Psoas muscle (tissue), 8 donors: ENCODE data around the gene KASH5. TPM values are rescaled to one million over a fixed set of nuclear protein-coding genes. Genes with fewer than 3 reads are reported as not detected.

Experiments
- ATAC-seq, 4 donors: fragments of 200-7000 bp; cut with Tn5 transposase; one replicate each; pipeline ENCODE4 v1.9.1; 2020; ENCODE audit warnings: moderate library complexity in 3 of 4, mild to moderate bottlenecking in 2 of 4
- DNase-seq, 2 donors: peaks; one replicate each; pipeline ENCODE4 v3.0.0-alpha.2; 2020
- H3K27ac ChIP-seq: fragments of 200-600 bp; one replicate; pipeline ENCODE4 v1.8.0; 2022
- H3K27me3 ChIP-seq, 3 donors: fragments of 200-600 bp in 1 of 3; one replicate each; pipeline versions ENCODE4 v1.6.1 to v1.8.0; 2013 to 2022; ENCODE audit warnings: low read length in 2 of 3, mild to moderate bottlenecking in 2 of 3, moderate library complexity in 1 of 3; ENCODE audit not compliant: insufficient read depth in 3 of 3
- H3K36me3 ChIP-seq, 2 donors: fragments of 200-600 bp in 1 of 2; one replicate each; pipeline versions ENCODE4 v1.6.1 to v1.8.0; 2013 to 2022; ENCODE audit warnings: low read depth in 1 of 2, mild to moderate bottlenecking in 1 of 2, moderate library complexity in 1 of 2; ENCODE audit not compliant: insufficient read depth in 1 of 2
- H3K4me1 ChIP-seq: fragments of 200-600 bp; one replicate; pipeline ENCODE4 v1.8.0; 2022
- H3K4me3 ChIP-seq: fragments of 200-600 bp; one replicate; pipeline ENCODE4 v1.8.0; 2022; ENCODE audit warnings: mild to moderate bottlenecking
- H3K9me3 ChIP-seq: fragments of 200-600 bp; one replicate; pipeline ENCODE4 v1.8.0; 2022
- CTCF ChIP-seq: fragments of 200-600 bp; IDR thresholded peaks from one replicate; pipeline ENCODE4 v1.8.0; 2022; ENCODE audit warnings: antibody characterized with exemption
- WGBS, 3 donors: extraction: QIAGEN DNeasy Blood & Tissue Kit; methylation state at CpG; one replicate each; pipeline versions ENCODE4 v1.1.6 to v1.1.7; 2013; 5-methylcytosine and 5-hydroxymethylcytosine counted together
- intact Hi-C, 2 donors: fragments of 100-400 bp; cut with DNase I; formaldehyde crosslinking; loops; one replicate each; pipeline versions ENCODE4 v1.11.0 to v1.14.2; 2022
- polyA plus RNA-seq, 3 donors: library from polyadenylated mRNA; stranded (reverse); fragments of 200-250 nt; gene quantifications; one replicate each; pipeline ENCODE4 v1.2.3, GENCODE V29; 2013
- total RNA-seq, 4 donors: library from RNA; stranded (reverse); fragmentation: NEBNext Ultra II Directional in 2 of 4; extraction: Animal tissue kit (Norgen Biotek cat#: 25700) in 2 of 4; gene quantifications; one replicate each; pipeline versions ENCODE4 v1.2.1 to v1.2.4, GENCODE V29; 2021 to 2023
- donor health status: healthy with polysubstance abuse.
- donor health status: DM: no; HTN: no; CAD: no; lungs with moderate emphysema.
- donor health status: Bipolar disorder and iron deficiency.
- donor health status: healthy.
- donor health status: DM: yes; HTN: yes; CAD: no.
- donor health status: DM: no; HTN: no; CAD: no.
- donor health status: DM: no; HTN: no; CAD: no.
- donor health status: DM: yes; HTN: yes; CAD: no.

The KASH5 gene
- total and polyA plus RNA-seq, 7 donors = not detected

GRCh38 chr19:49393881-49394280 is 5.8 kb downstream of the KASH5 start:
- Histone ChIP-seq H3K36me3 (no peaks in the 10 kb centered on the region), H3K27me3 (peaks cover 0 to under 1% (median 0%) of the 10 kb centered on the region in 3 donors), H3K4me1 (no peaks in the 10 kb centered on the region), H3K9me3 (no peaks in the 10 kb centered on the region), H3K4me3 (no peak overlapping the region), H3K27ac (no peak overlapping the region)
- no peak for TF ChIP-seq CTCF
- no peak for DNase-seq
- intact Hi-C loops = loop anchor here (2.0 kb wide), 2 partner anchors 25 to 49 kb away; no protein-coding TSS in a partner anchor
- ATAC-seq = no peak
- 50 to 53% (median 52%) methylated on average over 5 of the region's 5 CpGs for whole genome bisulfite sequencing, 3 donors

DNA sequence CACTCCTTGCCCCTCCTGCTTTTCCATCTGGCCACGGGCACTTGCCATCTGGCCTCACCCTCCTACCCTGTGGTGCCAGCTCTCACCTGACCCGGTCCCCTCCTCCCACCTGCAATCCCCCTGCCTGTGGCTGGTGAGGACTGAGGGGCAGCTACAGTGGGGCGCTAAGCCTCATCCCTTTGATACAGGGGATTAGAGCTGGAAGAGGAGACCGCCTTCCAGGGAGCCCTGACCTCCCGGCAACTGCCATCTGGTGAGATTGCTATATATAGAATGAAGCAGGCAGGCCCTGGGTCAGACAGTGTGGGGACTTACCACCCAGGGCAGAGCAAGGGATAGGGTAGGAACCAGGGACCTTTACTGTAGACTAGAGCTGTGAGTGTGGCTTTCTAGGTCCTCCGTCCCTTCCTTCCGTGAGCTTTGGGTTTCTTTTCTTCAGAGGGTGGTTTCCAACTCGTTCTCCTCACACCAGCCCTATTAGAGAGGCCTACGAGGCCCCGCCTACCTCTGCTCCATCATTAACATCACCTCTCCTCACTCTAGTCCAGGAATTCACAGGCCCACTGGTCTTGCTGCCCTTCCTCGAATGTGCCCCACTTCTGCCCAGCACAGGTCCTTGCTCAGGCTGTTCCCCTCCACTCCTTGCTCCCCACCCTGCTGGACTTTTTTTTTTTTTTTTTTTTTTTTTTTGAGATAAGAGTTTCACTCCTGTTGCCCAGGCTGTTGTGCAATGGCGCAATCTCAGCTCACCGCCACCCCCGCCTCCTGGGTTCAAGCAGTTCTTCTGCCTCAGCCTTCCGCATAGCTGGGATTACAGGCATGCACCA is 7.7 kb downstream of the KASH5 start:
- TF ChIP-seq CTCF = no peak
- H3K36me3 ChIP-seq = no peaks in the 10 kb centered on the region
- H3K4me1 ChIP-seq = no peaks in the 10 kb centered on the region
- WGBS, 3 donors = 64 to 77% (median 76%) methylated on average over 14 to 15 of the region's 15 CpGs
- intact Hi-C loops = loop anchor here in 1 of 2 donors (2.0 kb wide), 1 partner anchor 23 kb away; no protein-coding TSS in a partner anchor
- no peak overlapping the region for H3K27ac ChIP-seq
- no peaks in the 10 kb centered on the region for H3K27me3 ChIP-seq
- ATAC-seq (no peak), DNase-seq (no peak)
- H3K4me3 ChIP-seq = no peak overlapping the region
- H3K9me3 ChIP-seq = no peaks in the 10 kb centered on the region

DNA sequence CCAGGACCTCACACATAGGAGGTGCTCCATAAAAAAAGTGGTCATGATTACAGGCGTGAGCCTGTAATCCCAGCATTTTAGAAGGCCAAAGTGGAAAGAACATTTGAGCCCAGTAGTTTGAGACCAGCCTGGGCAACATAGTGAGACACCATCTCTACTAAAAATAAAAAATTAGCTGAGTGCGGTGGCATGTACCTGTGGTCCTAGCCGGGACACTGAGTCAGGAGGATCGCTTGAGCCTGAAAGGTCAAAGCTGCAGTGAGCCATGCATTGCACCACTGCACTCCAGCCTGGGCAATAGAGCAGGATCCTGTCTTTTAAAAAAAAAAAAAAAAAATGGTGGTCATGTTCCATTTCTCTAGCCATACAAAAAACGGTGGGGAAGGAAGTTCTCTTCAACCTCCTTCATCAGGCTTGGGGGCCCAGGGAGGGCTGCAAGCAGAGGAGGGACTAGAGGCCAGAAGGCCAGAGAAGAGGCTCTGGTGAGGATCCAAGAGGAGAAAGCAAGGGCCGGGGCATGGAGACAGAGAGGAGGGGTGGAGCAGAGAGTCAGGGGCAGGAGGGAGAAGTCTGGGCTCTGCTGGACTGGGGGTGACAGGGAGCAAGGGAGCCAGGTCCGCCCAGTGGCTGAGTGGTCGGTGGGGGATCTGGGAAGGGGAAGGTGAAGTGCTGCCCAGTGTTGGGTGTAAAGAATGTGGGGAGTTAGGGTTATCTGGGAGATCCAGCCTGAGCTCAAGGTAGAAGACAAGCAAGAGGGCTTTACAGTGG is 8.9 kb downstream of the KASH5 start:
- H3K4me3 ChIP-seq = no peak overlapping the region
- no peaks in the 10 kb centered on the region for H3K4me1 ChIP-seq
- 74 to 78% (median 74%) methylated on average over 8 of the region's 8 CpGs for whole genome bisulfite sequencing, 3 donors
- H3K36me3 ChIP-seq = no peaks in the 10 kb centered on the region
- no peaks in the 10 kb centered on the region for H3K9me3 ChIP-seq
- no peak for TF ChIP-seq CTCF
- DNase-seq (no peak), ATAC-seq (no peak)
- no peaks in the 10 kb centered on the region for H3K27me3 ChIP-seq
- intact Hi-C loops = no loop called here
- no peak overlapping the region for H3K27ac ChIP-seq

GRCh38 chr19:49398001-49398615 is 10.1 kb downstream of the KASH5 start:
- no peak for DNase-seq
- Histone ChIP-seq H3K4me3 (no peak overlapping the region), H3K36me3 (no peaks in the 10 kb centered on the region), H3K27me3 (no peaks in the 10 kb centered on the region), H3K9me3 (no peaks in the 10 kb centered on the region), H3K27ac (no peak overlapping the region), H3K4me1 (no peaks in the 10 kb centered on the region)
- ATAC-seq = no peak
- 49 to 53% (median 49%) methylated on average over 11 of the region's 11 CpGs for WGBS, 3 donors
- TF ChIP-seq CTCF = no peak
- intact Hi-C loops = no loop called here
